Activated CD4-positive, alpha-beta T cell treated with anti-CD3 and anti-CD28 coated beads, Interleukin-2, amount 10 ng/mL, durations not matched to agents 7 days and 5 days (primary cell): ENCODE measurements around the gene SIGLEC9. TPM values are rescaled to one million over a fixed set of nuclear protein-coding genes. Genes with fewer than 3 reads are reported as not detected.
"Not testable (repeated sequence)": the region's sequence is repeated elsewhere in the genome, so short reads cannot be mapped to it uniquely, and the experiment has no call there.

Source experiments
- CTCF ChIA-PET: fragments of 350-600 bp; sonication (Branson Sonifier 250); formaldehyde crosslinking; loops from one replicate; lab custom pipeline; 2021; ENCODE audit warnings: antibody characterized with exemption; lab: Charles Lee
- POLR2A ChIA-PET: fragments of 350-600 bp; sonication (Branson Sonifier 250); formaldehyde crosslinking; loops from one replicate; lab custom pipeline; 2021; ENCODE audit warnings: antibody characterized with exemption; lab: Charles Lee
- DNase-seq: peaks from one replicate; pipeline ENCODE4 v3.0.0-alpha.2; 2020
- H3K27ac Mint-ChIP-seq: one replicate; pipeline ENCODE4 v1.8.0; 2021; ENCODE audit warnings: mild to moderate bottlenecking, moderate library complexity, mixed read lengths
- H3K27me3 Mint-ChIP-seq: one replicate; pipeline ENCODE4 v1.8.0; 2021; ENCODE audit warnings: mixed read lengths
- H3K36me3 Mint-ChIP-seq: one replicate; pipeline ENCODE4 v1.8.0; 2021; ENCODE audit warnings: low read depth, mixed read lengths
- H3K4me1 Mint-ChIP-seq: one replicate; pipeline ENCODE4 v1.8.0; 2021; ENCODE audit warnings: mixed read lengths
- H3K4me3 Mint-ChIP-seq: one replicate; pipeline ENCODE4 v1.8.0; 2021; ENCODE audit warnings: mild to moderate bottlenecking, moderate library complexity, mixed read lengths
- H3K9me3 Mint-ChIP-seq: one replicate; pipeline ENCODE4 v1.8.0; 2021; ENCODE audit warnings: mixed read lengths
- total RNA-seq, 2 experiments: library from RNA; stranded (reverse); gene quantifications; one replicate each; pipeline ENCODE4 v1.2.3, GENCODE V29; 2021

Gene SIGLEC9
- total RNA-seq, 2 experiments from 2014 or later: 0.20 to 0.27 TPM

DNA sequence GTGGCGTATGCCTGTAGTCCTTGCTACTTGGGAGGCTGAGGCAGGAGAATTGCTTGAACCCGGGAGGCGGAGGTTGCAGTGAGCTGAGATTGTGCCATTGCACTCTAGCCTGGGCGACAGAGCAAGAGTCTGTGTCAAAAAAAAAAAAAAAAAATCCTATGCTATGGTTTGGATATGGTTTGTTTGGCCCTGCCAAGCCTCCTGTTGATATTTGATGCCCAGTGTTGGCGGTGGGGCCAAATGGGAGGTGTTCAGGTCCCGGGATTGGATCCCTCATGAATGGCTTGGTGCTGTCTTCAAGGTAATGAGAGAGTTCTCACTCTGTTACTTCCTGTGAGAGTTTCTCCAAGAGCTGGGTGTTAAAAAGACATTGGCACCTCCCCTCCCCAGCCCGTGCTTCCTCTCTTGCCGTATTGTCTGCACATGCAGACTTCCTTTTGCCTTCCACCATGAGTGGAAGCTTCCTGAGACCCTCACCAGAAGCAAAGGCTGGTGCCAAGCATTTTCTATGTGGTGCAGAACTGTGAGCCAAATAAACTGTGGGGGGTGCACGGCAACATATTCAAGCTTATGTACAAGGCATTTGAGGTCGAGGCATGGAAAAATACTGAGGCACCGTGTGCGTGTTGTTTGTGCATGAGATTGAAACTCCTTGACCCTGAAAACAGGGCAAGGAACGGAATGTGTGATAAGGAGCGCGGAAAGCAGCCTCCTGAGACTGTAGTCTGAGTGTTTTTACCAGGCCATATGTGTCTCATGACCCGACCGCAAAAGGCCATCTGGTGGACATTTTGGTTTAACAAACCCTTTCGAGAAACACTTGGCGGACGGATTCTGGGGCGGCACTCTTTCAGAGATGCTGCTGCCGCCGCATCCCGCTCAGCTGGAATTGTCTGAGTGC, 7.3 kb downstream of the SIGLEC9 start:
- ChIA-PET CTCF (no interaction called here), POLR2A (no interaction called here)
- peaks cover 12% of the 10 kb centered on the region for H3K9me3 Mint-ChIP-seq
- peak overlapping the region; percentile 39 for H3K4me3 Mint-ChIP-seq
- peaks cover 49% of the 10 kb centered on the region for H3K4me1 Mint-ChIP-seq
- peak; percentile 50 for DNase-seq
- no peaks in the 10 kb centered on the region for H3K36me3 Mint-ChIP-seq
- H3K27ac Mint-ChIP-seq: peak overlapping the region; percentile 88
- H3K27me3 Mint-ChIP-seq: peaks cover 2% of the 10 kb centered on the region

DNA sequence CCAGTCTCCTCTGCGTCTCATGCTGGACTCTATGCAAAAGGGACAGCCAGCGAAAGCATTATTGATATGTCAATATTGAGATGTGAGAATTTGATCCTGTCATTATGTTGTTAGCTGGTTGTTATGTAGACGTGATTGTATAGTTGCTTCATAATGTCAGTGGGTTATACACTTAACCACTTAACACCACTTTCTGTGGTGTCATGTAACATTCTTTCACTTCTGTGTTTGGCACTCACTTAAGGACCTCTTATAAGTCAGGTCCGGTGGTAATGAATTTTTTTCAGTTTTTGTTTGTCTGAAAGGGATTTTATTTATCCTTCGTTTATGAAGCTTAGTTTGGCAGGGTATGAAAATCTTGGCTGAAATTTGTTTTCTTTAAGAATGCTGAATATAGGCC, 10.3 kb downstream of the SIGLEC9 start:
- no peak overlapping the region for H3K4me3 Mint-ChIP-seq
- ChIA-PET POLR2A (no interaction called here), CTCF (interaction anchor here (0.6 to 2.0 kb wide), 3 partner anchors 10 to 50 kb away, joined by 3 to 5 read pairs (median 3); no protein-coding TSS in a partner anchor)
- DNase-seq: no peak
- H3K27ac Mint-ChIP-seq: no peak overlapping the region
- no peaks in the 10 kb centered on the region for H3K36me3 Mint-ChIP-seq
- peaks cover 12% of the 10 kb centered on the region for H3K9me3 Mint-ChIP-seq
- peaks cover 38% of the 10 kb centered on the region for H3K4me1 Mint-ChIP-seq
- peaks cover 5% of the 10 kb centered on the region for H3K27me3 Mint-ChIP-seq

DNA sequence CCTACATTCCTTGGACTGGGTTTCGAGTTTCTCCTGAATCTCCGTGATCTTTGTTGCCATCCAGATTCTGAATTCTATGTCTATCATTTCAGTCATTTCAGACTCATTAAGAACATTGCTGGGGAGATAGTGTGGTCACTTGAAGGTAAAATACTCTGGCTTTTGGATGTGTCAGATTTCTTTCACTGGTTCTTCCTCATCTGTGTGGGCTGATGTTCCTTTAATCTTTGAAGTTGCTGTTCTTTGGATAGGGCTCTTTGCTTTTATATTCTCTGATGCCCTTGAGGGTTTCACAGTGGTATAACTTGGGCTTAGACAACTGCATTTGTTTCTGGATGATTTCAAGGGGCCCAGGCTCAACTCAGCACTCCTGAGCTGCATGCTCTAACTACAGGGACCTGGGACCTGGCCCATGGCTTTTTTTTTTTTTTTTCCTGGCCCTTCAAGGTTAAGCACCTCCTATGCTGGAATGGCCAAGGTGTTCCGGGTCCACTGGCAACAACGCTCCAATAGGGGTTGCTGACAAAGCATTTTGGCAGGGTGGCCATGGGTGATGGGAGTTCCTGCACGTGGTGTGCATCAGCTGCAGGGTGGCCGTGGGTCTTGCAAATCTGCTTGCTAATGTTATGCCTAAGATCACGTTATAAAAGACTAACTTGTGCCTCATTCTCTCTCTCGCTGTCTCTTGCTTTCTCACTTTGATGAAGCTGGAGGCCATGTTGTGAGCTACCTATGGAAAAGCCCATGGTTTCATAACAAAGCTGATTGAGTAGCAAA, 11.5 kb downstream of the SIGLEC9 start:
- Mint-ChIP-seq H3K27ac (no peak overlapping the region), H3K4me3 (no peak overlapping the region), H3K36me3 (no peaks in the 10 kb centered on the region), H3K4me1 (peaks cover 30% of the 10 kb centered on the region), H3K9me3 (peaks cover 12% of the 10 kb centered on the region), H3K27me3 (peaks cover 9% of the 10 kb centered on the region)
- ChIA-PET CTCF (no interaction called here), POLR2A (no interaction called here)
- no peak for DNase-seq

DNA sequence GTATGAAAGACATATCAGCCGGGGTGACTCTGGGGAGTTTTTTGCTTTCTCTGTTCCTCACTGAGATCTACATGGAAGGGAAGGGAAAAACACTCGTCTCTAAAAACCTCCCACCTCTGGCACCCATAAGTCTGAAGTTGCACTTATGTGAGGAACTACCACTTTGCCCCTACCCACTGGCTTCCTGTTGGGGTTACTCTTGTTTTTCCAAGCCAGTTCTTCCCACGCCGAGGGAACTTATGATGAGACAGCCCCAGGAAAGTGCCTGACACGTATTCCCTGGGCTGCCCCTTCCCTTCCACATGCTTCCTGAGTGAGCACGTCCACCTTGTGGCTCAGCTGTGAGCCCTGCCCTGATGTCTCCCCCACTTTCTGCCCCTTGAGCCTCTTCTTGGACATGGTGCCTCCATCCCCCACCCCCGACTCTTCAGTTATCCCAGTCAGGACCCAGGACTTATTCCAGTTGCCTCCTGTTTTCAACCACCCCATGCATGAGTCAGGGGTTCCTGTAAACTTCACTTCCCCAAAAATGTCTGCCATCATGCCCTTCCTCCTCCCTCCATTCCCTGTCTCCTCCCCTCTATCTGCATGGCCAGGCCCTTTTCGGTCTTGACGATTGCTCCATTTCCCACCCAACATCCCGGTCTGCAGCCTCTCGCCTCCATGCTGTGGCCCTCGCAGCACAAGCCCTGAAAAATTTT, 12.3 kb downstream of the SIGLEC9 start:
- POLR2A ChIA-PET: no interaction called here
- CTCF ChIA-PET: interaction anchor here (1.1 kb wide), 1 partner anchor 21 kb away, joined by 4 read pairs; no protein-coding TSS in a partner anchor
- Mint-ChIP-seq H3K4me1 (peaks cover 24% of the 10 kb centered on the region), H3K27me3 (peaks cover 9% of the 10 kb centered on the region), H3K27ac (peak overlapping the region; percentile 21), H3K36me3 (no peaks in the 10 kb centered on the region), H3K4me3 (no peak overlapping the region), H3K9me3 (peaks cover 12% of the 10 kb centered on the region)
- DNase-seq: no peak

DNA sequence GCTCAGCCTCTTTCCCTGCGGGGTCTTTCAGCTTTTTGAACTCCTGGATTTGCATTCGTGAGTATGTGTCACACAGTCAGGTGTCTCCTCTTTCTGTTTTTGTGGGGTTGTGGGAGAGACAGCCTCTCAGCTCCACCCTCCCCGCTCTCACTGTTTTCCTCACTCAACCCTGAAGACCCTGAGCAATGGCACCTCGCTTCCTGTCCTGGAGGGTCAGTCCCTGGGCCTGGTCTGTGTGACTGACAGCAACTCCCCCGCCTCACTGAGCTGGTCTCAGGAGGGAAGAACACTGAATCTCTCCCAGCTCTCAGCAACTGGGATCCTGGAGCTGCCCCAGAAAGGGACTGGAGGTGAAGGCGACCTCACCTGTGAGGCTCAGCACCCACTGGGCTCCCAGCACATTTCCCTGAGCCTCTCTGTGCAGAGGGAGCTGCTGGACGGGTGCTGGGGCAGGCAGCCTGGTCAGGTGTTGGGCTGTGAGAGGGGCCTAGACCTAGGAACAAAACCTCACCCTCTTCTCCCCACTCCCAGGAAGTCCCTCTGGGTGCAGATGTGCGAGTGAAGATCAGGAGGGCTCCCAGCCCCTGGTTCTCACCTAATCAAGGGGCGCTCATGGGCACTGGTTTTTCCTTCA, 13.2 kb downstream of the SIGLEC9 start:
- DNase-seq: no peak
- Mint-ChIP-seq H3K36me3 (no peaks in the 10 kb centered on the region), H3K9me3 (peaks cover 12% of the 10 kb centered on the region), H3K4me3 (no peak overlapping the region), H3K27ac (no peak overlapping the region), H3K27me3 (peaks cover 9% of the 10 kb centered on the region), H3K4me1 (peaks cover 16% of the 10 kb centered on the region)
- POLR2A ChIA-PET: no interaction called here
- CTCF ChIA-PET: interaction anchor here (1.1 kb wide), 1 partner anchor 20 kb away, joined by 4 read pairs; no protein-coding TSS in a partner anchor

DNA sequence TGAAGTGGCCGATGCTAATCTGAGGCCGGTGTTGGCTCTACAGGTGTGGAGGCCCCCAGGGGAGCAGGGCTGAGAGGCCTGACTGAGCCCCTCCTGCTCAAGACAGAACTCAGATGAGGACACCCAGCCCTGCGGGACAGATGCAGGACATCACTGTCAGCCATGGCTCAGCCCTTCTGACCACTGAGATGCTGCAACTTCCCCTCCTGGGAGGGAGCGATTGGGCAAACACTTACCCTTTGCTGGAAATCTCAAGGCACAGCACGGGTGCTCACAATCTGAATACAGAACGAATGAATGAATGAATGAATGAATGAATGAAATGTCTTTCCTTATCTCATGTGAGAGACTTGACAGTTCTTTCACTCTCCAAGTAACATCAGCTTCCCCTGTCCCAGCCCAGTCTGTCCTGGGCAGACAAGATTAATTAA, 13.9 kb downstream of the SIGLEC9 start:
- POLR2A ChIA-PET: no interaction called here

DNA sequence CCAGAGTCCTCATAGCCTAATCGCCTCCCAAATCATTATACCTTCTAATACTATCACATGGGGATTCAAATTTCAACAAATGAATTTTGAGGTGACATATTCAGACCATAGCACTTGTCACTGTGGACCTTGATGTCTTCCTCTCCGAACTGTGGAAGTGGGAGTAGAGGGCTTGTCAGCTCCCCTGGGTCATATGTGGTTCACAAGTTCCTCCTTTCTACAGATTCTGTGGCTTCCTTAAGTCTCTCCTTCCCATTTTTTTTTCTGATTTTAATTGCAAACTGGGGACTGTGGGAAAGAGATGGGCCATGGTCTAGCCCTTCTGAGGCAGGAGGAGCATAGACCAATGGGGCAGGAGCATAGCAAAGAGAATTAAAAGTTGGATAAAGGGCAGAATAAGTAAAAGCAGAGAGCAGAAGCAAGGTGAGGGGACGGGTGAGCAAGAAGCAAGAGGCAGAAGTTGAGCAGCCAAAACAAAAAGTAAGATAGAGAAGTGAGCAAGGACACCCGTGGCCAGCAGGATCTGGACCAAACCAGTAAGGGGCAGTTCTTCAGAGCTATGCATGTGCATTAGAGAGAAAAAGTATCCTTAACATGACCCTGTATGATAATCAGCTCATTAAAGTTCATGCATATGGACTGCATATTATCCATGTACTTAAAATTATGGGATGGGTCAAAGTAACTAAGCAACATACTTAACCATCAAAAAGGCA, 14.8 kb downstream of the SIGLEC9 start:
- Mint-ChIP-seq H3K4me3 (no peak overlapping the region), H3K9me3 (peaks cover 10% of the 10 kb centered on the region), H3K27me3 (peaks cover 11% of the 10 kb centered on the region), H3K36me3 (no peaks in the 10 kb centered on the region), H3K27ac (no peak overlapping the region), H3K4me1 (peaks cover 16% of the 10 kb centered on the region)
- CTCF ChIA-PET: no interaction called here
- DNase-seq: no peak
- POLR2A ChIA-PET: no interaction called here

More for the DNA sequence above, 13.9 kb downstream of the SIGLEC9 start:
- Mint-ChIP-seq H3K27me3 (peaks cover 9% of the 10 kb centered on the region), H3K9me3 (peaks cover 12% of the 10 kb centered on the region), H3K36me3 (no peaks in the 10 kb centered on the region), H3K27ac (no peak overlapping the region), H3K4me3 (no peak overlapping the region), H3K4me1 (peaks cover 16% of the 10 kb centered on the region)
- DNase-seq: no peak
- CTCF ChIA-PET: no interaction called here

DNA sequence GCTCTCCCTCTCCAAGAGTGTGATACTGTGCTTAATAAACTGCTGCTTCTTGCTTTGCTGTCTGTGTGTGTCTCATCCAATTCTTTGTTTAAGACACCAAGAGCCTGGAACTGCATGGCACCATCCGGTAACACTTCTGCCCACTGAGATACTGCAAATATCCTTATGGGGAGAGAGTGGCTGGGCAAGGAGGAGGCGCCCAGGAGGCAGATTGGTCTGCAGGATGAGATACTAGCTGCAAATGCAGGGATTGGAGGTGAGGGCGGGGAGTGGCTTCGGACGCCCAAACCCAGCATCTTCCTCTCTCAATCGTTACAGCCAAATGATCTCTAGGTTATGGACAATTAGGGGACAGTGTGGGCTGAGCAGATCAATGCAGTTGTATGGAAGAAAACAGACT, 15.7 kb downstream of the SIGLEC9 start:
- no peak overlapping the region for H3K27ac Mint-ChIP-seq
- H3K36me3 Mint-ChIP-seq: no peaks in the 10 kb centered on the region
- peaks cover 11% of the 10 kb centered on the region for H3K27me3 Mint-ChIP-seq
- CTCF ChIA-PET: no interaction called here
- H3K4me1 Mint-ChIP-seq: peaks cover 16% of the 10 kb centered on the region
- POLR2A ChIA-PET: no interaction called here
- DNase-seq: no peak
- no peak overlapping the region for H3K4me3 Mint-ChIP-seq
- H3K9me3 Mint-ChIP-seq: peaks cover 4% of the 10 kb centered on the region

DNA sequence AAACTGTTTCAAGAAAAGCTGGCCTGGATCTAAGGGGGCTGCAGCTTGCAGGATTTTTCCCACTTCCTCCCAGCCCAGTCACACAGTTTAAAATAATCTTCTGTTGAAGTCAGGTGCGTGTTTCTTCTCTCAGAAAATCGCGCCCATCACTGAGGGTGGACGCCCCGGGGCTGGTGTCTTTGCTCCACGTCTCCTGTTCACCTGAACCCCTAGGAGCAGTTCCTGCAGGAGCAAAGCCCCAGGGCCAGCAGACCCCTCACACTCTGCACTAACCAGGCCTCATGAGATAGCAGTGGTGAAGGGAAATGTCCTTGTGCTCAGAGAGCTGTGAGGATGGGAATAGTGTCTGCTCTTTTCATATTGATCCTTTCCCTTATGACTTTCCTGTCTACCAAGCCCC, 16.5 kb downstream of the SIGLEC9 start:
- H3K4me3 Mint-ChIP-seq: no peak overlapping the region
- H3K9me3 Mint-ChIP-seq: no peaks in the 10 kb centered on the region
- H3K36me3 Mint-ChIP-seq: no peaks in the 10 kb centered on the region
- DNase-seq: no peak
- peaks cover 11% of the 10 kb centered on the region for H3K27me3 Mint-ChIP-seq
- peaks cover 16% of the 10 kb centered on the region for H3K4me1 Mint-ChIP-seq
- POLR2A ChIA-PET: no interaction called here
- H3K27ac Mint-ChIP-seq: no peak overlapping the region
- CTCF ChIA-PET: no interaction called here

DNA sequence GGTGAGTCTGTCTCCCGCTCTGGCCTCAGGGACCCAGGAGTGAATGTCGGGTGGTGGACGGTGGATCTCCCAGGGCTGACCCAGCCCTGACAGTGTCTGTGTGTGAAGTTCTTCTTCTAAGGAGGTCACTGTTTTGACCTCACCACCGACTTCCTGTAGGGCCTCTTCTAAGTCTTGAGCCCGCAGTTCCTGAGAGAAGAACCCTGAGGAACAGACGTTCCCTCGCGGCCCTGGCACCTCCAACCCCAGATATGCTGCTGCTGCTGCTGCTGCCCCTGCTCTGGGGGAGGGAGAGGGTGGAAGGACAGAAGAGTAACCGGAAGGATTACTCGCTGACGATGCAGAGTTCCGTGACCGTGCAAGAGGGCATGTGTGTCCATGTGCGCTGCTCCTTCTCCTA, 17.4 kb downstream of the SIGLEC9 start, which contains the start of gene SIGLEC7:
Gene SIGLEC7 (plus strand): TSS at position 183 of the 400 bp plus-strand sequence. CDS start 69 bp downstream, at position 252.
- CTCF ChIA-PET: no interaction called here
- Mint-ChIP-seq H3K27me3 (peaks cover 11% of the 10 kb centered on the region), H3K36me3 (no peaks in the 10 kb centered on the region), H3K27ac (no peak within 1 kb of the TSS), H3K9me3 (no peaks in the 10 kb centered on the region), H3K4me3 (no peak within 1 kb of the TSS), H3K4me1 (peaks cover 10% of the 10 kb centered on the region)
- DNase-seq: no peak
- POLR2A ChIA-PET: no interaction called here

DNA sequence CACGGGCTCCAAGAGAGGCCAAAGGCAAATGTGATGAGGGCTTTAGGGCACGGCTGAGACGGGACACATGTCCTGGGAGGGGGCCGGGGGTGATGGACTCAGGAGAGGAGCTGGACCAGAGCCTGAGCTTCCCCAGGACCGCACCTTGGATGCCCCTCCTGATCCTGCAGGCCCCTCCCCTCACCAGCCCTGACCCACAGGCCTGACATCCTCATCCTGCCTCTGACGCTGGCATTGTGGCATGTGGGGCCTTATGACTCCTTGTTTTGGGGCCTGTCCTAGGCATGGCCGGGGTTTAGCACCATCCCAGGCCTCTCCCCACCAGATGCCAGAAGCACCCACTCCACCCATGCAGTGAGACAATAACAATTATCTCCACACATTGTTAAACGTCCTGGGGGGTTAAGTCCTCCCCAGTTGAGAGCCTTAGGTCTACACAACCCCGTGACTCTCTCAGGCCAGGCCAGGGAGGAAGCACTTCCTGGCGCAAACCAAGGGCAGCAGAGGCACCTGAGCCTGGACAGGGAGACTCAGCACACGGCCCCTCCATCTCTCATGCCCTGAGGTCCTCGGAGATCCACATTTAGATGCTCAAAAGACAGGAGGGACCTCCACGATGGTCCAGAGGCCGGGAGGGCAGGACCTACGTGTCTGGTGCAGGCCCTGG, 18.2 kb downstream of the SIGLEC9 start:
- H3K27me3 Mint-ChIP-seq: peaks cover 11% of the 10 kb centered on the region
- CTCF ChIA-PET, POLR2A ChIA-PET, H3K27ac Mint-ChIP-seq, H3K36me3 Mint-ChIP-seq, DNase-seq, H3K4me3 Mint-ChIP-seq, H3K9me3 Mint-ChIP-seq, H3K4me1 Mint-ChIP-seq: not testable (repeated sequence)
